Activated naive CD4-positive, alpha-beta T cell (primary cell): ENCODE results near the gene PATL2.
"Not testable (repeated sequence)": the region's sequence is repeated elsewhere in the genome, so short reads cannot be mapped to it uniquely, and the experiment has no call there.

Experiments used
- DNase-seq, 4 experiments: peaks; one replicate each; lab custom pipeline; 2025; lab: John Stamatoyannopoulos, UW

The PATL2 gene

DNA sequence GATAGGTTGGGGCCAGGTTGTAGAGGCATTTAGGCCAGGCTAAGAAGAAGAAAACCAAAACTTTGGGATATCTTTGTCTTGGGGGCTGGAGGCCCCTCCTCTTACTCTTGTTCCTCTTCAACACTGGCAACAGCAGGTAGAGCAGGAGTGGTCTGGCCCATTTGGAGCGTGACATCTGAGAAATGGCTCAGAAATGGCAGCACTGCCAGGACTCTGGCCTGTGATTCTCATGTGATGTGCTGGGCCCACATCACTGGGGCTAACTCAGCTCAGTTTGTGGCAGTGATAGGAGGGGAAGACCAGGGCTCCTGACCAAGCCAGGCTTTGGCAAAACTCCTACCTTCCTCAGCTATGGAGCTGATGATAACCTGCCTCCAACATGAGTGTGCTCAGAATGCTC is 18.5 kb downstream of the PATL2 start:
- DNase-seq = no peak

DNA sequence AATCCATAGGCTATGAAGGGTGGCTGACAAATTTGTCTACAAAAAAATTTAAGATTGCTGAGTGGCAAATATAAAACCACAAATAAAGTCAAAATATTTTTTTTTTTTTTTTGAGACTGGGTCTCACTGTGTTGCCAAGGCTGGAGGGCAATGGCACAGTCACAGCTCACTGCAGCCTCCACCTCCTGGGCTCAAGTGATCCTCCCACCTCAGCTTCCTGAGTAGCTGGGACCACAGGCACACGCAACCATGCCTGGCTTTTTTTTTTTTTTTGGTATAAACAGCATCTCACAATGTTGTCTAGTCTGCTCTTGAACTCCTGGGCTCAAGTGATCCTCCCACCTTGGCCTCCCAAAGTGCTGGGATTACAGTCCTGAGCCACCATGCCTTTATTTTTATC is 20.9 kb downstream of the PATL2 start:
- not testable (repeated sequence) for DNase-seq

DNA sequence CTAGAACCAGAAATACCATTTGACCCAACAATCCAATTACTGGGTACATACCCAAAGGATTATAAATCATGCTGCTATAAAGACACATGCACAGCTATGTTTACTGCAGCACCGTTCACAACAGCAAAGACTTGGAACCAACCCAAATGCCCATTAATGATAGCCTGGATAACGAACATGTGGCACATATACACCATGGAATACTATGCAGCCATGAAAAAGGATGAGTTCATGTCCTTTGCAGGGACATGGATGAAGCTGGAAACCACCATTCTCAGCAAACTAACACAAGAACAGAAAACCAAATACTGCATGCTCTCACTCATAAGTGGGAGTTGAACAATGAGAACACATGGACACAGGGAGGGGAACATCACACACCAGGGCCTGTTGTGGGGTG is 21.8 kb downstream of the PATL2 start:
- not testable (repeated sequence) for DNase-seq

DNA sequence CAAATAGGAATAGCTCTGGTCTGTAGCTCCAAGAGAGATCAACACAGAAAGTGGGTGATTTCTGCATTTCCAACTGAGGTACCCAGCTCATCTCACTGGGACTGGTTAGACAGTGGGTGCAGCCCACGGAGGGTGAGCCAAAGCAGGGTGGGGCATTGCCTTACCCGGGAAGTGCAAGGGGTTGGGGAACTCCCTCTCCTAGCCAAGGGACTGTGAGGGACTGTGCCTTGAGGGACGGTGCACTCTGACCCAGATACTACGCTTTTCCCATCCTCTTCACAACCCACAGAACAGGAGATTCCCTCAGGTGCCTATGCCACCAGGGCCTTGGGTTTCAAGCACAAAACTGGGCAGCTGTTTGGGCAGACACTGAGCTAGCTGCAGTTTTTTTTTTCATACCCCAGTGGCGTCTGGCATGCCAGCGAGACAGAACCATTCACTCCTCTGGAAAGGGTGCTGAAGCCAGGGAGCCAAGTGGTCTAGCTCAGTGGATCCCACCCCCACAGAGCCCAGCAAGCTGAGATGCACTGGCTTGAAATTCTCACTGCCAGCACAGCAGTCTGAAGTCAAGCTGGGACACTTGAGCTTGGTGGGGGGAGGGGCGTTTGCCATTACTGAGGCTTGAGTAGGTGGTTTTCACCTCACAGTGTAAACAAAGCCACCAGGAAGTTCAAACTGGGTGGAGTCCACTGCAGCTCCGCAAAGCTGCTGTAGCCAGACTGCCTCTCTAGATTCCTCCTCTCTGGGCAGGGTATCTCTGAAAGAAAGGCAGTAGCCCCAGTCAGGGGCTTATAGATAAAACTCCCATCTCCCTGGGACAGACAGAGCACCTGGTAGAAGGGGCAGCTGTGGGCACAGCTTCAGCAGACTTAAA is 28.1 kb downstream of the PATL2 start:
- peak in 2 of 4 experiments; percentile 72 to 78 for DNase-seq

DNA sequence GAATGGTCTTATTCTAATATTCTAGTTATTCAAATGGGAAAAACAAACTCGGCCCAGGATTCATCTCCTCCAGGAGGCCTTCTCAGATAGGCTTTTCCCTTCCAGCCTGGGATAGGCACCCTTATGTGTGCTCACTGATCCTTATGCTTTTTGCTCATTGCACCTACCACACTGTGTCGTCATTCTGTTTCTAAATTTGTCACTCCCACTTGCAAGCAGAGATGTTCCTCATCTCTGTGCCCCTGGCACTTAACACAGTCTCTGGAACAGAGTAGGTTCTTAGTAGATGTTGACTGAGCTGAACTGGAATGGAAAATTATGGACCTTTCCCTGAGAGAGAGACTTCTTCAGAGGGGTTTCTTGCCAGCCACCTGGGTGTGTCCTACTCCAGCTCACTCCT is 28.9 kb downstream of the PATL2 start:
- DNase-seq = no peak

DNA sequence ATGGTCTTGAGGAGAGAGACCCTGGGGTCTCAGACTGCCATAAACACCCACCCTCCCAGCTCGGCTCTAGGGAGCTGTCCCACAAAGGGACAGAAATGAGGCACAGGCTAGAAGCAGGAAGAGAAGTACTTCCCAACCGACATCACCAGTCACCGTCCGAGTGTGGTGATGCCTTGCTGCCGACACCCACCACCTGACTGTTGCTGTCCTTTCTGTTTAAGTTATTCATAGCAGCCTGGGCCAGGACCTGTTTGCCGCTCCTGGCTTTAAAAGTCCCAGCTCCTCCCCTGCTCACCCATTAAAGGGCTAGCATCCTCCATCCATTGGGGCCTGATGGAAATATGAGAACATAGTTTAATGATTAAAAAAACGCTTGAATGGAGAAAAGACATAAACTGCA is 34.4 kb downstream of the PATL2 start:
- DNase-seq = no peak

DNA sequence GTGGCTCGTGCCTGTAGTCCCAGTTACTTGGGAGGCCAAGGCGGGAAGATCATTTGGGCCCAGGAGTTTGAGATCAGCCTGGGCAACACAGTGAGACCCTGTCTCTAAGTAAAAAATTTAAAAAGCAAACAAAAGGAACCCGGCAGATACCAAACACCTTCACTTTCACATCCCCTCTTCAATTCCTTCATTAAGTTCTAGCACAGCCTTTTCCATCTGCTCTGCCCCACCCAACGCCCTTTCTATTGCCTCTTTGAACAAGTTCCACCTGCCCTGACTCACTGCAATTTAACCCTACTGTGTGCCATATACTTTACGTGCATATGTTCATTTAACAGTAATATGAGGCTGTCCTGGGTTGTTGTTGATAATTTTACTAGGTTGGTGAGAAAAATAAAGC is 35.2 kb downstream of the PATL2 start:
- no peak for DNase-seq

DNA sequence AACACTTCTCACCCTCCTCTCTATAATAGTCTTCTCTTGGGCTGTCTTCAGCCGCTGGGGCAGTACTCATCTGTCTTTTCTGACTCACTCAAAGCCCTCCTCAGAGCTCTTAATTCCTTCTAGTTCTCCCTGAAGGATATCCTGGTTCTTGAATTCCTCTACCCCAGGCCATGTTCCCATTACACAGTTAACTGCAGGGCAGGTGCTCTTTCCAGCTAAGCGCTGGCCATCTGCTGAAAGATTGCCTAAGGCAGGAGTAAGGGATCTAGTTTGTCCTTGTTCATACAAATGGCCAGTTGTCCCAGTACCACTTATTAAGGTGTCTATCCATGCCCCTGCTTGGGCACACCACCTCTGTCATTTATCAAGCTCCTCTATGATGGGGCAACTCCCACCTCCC is 37.5 kb downstream of the PATL2 start:
- no peak for DNase-seq

DNA sequence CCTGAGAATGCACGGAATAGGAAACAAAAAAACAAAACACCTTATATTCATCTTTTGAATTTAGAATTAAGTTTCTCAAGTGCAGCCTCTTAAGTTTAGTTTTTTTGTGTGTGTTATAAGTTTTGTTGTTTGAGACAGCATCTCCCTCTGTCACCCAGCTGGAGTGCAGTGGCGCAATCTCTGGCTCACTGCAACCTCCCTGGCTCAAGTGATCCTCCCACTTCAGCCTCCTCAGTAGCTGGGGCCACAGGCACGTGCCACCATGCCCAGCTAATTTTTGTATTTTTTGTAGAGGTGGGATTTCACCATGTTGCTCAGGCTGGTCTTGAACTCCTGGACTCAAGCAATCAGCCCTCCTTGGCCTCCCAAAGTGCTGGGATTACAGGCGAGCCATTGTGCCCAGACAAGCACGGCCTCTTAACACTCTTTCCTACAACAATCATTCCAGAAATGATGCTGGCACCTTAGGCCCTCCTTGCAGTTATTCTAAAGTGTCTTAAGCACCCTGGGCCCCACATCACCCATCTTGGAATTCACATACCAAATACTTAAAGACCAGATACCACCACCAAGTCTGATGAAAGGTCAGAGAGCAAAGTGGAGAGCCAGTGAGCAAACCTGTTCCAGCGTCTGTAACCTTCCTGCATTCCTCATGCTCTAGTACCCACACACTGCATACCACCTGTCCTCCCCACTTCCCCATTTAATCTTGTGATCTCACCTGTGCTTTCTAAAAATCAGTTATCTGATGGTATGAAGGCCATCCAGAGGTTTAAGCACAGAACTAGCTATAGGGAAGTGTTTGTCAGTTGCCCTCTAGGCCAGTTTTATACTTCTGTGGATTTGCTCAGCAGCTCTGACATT is 40.8 kb downstream of the PATL2 start:
- no peak for DNase-seq

DNA sequence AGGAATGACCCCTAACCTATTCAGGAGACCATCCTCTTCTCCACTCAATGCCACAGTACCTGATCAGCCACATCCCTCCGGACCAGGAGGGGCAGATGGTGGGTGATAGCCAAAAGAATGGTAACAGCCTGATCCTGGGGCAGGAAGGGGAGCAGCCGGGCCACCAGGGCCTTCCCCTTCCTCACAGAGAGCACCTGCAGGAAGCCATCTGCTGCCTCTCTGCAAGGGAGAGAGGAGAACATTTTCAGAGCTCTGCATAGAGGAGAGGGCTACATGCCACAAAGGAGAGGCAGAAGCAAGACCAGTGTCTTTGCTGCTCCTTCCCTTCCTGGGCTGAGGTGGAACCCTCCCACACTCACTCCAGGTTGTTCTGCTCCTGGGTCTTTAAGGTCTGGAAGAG is 42.2 kb downstream of the PATL2 start:
- DNase-seq = no peak

DNA sequence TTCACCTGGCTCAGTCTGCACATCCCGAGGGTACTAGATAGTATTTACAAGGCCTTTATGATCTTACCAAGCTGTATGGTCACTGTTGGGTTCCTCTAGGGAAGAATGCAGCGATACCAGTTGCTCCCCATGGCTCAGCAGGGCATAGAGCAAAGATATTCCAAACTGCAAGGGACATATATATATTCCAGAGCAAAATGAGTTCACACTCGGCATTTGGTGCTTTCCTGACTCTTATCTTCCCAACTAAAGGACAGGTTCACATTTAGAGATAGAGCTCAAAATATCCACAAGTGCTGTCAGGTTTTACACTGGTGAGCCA is 44.1 kb downstream of the PATL2 start:
- no peak for DNase-seq

DNA sequence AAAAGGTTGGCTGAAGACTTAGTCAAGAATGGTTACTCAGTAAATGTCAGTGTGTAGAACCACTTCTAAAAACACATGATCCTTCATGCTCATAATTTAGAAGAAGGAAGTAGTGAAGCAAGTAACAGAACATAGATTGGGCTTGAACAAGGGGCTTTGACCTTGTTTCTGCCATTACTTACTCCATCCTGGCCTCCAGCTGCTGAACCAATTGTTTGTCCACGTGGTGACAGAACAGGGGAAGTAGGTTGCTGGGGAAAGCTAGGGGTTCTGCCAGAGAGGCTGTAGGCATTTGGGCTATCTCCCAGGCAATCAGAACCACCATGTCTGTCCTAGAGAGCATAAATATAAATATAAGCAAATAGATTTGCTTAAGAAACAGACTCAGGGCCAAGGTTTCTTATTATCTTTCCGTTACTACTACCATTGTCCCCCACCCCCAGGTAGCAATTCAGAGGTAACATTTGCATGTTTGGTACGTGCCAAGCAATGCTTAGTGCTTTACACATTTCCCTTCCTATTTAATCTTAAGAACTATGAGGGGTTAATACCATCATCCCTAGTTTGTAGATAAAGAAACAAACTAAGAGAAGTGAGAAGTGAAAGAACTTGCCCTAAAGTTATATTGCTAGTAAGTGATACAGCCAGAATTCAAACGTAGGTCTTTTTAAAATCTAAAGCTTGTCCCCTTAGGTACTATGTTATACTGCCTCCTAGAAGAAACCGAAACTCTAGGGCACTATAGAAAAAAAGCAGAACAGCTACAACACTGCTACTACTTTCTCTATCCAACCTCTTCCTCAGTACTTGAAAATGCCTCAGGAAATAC is 44.7 kb downstream of the PATL2 start:
- DNase-seq = no peak

DNA sequence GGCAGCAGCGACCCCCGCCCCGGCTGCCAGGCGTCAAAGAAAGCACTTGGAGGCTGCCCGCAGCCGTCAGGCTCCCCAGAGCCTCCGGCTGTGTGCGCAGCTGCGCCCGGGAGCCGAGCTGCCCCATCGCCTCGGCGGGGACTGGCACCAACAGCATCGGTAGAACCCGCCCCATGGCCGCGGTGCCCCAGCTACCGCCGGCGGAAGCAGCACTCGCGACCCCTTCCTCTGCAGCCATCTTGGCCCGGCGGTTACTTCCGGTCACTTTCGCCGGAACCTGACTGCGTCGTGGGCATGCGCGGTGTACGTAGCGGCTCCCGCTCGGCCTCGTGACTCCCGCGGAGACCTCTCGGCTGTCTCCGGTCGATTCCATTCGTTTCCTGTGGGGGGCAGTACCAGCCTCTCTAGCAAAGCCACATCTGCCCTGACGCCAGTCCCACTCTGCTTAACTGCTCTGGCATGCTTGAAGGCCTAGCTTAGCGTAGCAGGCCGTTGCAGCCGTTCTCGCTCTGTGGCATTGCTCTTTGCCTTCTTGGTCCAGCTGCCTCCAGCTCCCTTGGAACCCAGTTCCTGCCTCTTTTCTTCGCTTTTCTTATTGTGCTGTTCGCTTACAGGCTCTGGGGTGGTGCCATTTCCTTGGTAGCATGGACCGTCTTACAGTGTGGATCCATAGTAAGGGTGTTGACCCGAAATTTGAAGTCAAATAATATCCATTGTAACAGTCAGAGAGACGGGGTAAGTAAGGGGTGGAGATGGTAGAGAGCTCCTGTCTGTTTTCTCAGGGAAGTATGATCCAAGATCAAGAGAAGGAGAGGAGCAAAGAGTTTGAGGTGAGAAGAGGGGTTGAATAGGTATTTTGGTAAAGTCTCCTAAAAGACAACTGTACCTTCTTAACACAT is 47.5 kb downstream of the PATL2 start, which contains the start of gene SPG11:
TSS of gene SPG11 (minus strand) at position 253 of the 899 bp plus-strand sequence. CDS start at position 238, 15 bp downstream.
- DNase-seq = peak; percentile 87 to 91 (median 90)

DNA sequence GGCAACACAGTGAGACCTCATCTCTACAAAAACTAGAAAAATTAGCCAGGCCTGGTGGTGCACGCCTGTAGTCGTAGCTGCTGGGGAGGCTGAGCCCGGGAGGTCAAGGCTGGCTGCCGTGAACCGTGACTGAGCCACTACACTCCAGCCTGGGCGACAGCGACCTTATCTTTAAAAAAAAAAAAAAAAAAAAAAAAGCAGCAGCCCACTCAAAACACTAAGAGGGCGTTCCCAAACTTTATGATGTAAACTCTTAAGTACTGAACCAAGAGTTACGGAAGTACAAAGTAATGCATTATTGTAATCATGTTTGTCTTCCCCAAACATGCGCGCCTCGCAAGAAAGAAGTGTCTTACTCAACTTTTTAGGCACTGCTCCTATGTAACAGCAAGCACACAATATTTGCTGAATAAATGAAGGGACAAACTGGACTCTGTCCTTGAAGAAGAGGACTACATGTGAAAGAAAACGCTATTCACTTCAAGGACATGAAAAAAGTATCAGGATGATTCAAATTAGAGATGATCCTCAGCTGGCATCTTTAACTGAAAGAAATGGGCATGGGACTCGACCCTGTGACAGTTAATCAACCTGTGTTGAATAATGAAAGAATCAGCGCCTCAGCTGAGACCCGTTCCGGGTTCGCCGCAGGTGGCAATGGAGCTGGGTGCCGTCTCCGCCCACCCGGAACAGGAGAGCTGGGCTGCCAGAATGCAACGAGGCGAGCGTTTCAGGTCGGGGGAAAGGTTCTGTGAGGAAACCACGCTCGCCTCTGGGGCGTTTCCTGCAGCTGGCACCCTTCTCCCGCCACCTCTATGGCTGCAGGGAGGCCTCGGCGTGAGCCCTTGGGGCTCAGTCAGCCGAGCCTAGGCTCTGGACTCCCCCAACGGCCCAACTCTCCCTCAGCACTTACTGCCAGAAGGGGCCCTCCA is 48.4 kb downstream of the PATL2 start:
- peak; percentile 47 to 80 (median 64) for DNase-seq

DNA sequence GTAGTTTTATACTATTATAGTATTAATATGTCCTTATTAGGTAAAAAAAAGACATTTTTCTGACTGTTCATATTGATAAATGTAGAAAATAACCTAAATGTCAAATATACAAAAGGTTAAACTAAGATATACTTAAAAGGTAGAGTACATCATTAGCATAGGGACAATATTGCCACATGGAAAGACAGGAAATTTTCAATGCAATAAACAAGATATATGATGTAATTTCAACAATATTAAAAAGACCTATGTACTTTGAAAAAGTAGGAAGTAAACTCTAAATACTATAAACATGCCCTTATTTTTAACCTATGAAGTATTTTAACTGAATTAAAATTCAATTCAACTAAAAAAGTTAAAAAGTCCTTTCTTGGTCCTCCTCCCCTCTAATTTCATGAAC is 49.5 kb downstream of the PATL2 start:
- no peak for DNase-seq

DNA sequence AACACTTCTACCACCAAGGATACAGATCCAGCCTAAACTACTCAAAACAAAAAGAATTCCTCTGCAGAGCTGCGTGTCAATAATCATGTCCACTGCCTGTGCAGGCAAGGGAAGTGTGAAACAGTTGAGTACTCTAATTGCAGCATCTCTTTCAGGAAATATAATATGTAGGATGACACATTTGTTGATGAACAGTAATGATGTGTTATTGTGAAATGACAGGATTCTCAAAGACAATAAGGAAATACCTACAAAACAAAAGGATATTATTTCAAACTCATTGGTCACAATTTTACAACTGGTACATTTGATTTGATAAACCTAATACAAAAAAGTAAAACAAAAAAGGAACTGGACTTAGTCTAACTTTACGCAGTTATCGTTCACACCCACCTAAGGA is 52.1 kb downstream of the PATL2 start:
- no peak for DNase-seq

DNA sequence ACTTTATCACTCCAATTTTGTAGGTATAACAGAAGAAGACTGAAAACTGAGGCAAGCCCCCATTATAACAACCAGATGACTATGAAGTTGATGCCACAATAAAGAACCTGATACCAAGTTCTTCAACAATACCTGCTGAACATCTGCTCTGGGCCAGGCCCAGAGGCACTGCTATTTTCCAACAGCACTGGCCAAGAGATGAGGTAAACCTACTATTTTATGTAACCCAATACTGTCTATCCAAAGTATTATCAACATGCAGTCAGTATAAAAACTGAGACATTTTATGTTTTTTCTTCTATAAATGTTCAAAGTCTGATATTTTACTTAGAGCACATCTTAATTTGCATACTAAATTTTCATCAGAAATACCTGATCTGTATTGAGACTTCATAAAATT is 53.7 kb downstream of the PATL2 start:
- DNase-seq = no peak

DNA sequence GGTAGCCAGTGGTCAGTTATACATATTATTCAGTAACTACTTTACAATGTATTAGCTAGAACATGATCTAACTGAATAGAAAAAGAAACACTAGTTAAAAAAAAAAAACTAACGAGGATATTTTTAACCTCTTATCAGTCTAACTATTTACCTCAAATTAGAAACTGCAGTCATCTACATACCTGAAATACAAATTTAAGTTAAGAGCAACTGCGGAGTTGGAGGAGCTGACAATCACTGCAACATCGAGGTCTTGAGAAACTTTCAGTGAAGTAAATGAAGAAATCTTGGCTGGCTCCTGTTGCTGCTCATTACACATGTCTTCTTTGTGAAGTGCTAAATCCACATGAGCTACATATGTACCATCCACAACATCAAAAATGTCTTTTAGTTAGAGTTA is 54.2 kb downstream of the PATL2 start:
- DNase-seq = no peak

DNA sequence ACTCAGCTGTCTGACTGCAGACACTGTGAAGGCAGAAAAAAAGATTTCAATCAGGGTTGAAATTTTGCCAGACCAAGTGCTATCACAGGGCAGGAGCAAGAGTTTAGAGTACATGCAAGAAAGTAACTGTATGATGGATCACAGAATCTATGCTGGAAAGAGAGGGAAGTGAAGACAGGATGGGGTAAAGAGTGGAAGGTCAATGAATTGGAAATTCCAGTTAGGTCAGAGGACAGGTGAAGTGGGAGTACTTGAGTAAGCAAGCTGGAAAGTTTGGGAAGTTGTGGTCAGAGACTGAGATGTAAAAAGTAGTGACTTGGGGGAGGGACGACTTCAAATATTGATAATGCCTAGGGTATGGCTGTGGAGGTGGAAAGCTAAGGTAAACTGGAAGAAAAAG is 54.8 kb downstream of the PATL2 start:
- no peak for DNase-seq

DNA sequence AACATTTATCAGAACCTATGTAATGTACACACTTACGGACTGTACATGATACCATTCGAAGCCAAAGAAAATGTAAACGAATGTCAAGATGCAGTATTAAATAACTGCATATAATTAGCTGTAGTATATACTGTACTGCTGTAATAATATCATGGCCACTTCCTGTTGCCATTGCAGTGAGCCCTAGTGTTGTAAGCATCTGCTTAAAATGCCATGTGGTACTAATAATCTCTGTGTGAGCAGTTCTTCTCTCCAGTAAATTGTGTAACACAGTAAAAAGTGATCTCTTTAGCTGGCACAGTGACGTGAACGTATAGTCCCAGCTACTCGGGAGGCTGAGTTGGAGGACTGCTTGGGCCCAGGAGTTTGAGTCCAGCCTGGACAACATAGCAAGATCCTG is 56.3 kb downstream of the PATL2 start:
- no peak for DNase-seq
